ENCODE results near the gene CCDC174. TPM values are rescaled to one million over a fixed set of nuclear protein-coding genes. Genes with fewer than 3 reads are reported as not detected.

CCDC174 gene
- total RNA-seq, 1 donor from 2014 or later: 22.1 TPM

DNA sequence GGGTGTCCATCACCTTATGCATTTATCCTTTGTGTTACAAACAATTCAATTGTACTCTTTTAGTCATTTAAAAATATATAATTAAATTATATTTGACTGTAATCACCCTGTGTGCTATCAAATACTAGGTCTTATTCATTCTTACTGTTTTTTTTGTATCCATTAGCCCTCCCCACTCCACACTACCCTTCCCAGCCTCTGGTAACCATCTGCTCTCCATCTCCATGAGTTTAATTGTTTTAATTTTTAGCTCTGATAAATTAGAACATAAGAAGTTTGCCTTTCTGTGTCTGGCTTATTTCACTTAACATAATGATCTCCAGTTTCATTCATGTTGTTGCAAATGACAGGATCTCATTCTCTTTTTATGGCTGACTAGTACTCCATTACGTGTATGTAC, 40.2 kb downstream of the CCDC174 start:
- TF ChIP-seq, protein P1, sequence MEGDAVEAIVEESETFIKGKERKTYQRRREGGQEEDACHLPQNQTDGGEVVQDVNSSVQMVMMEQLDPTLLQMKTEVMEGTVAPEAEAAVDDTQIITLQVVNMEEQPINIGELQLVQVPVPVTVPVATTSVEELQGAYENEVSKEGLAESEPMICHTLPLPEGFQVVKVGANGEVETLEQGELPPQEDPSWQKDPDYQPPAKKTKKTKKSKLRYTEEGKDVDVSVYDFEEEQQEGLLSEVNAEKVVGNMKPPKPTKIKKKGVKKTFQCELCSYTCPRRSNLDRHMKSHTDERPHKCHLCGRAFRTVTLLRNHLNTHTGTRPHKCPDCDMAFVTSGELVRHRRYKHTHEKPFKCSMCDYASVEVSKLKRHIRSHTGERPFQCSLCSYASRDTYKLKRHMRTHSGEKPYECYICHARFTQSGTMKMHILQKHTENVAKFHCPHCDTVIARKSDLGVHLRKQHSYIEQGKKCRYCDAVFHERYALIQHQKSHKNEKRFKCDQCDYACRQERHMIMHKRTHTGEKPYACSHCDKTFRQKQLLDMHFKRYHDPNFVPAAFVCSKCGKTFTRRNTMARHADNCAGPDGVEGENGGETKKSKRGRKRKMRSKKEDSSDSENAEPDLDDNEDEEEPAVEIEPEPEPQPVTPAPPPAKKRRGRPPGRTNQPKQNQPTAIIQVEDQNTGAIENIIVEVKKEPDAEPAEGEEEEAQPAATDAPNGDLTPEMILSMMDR (IDR thresholded peaks at IDR 0.05; ENCODE audit: partially characterized antibody, unreplicated experiment): no peak
- no peaks in the 10 kb centered on the region for H3K4me1 Mint-ChIP-seq (ENCODE audit: low read depth, unreplicated experiment)
- no peaks in the 10 kb centered on the region for H3K9me3 Mint-ChIP-seq (ENCODE audit: unreplicated experiment)
- peaks cover 2% of the 10 kb centered on the region for H3K27me3 Mint-ChIP-seq (ENCODE audit: unreplicated experiment)
- H3K36me3 Mint-ChIP-seq (ENCODE audit: unreplicated experiment): peaks cover 16% of the 10 kb centered on the region
- no peak for DNase-seq
- no peak overlapping the region for H3K27ac Mint-ChIP-seq (ENCODE audit: unreplicated experiment)
- H3K4me3 Mint-ChIP-seq (ENCODE audit: unreplicated experiment): no peak overlapping the region

DNA sequence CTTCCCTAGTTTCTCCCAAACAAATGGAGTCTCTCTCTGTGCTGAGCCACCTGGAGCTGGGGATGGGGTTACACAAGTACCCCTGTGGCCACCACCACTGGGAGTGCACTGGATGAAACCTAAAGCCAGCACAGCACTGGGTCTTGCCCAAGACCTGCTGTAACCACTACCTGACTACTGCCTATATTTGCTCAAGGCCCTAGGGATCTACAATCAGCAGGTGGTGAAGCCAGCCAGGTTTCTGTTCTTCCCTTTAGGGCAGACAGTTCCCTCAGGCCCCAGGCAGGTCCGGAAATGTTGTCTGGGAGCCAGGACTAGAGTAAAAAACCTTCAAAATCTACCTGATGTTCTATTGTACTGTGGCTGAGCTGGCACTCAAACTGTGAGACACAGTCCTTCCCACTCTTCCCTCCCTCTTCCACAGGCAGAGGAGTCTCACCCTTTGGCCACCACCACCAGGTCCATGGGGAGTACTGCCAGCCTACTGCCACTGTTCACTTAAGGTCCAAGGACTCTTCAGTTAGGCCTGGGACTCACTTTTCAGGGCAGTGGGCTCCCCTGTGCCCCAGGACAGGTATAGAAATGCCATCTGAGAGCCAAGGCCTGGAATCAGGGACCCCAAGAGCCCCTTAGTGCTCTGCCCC, 47.2 kb downstream of the CCDC174 start:
- peaks cover 2% of the 10 kb centered on the region for H3K27me3 Mint-ChIP-seq (ENCODE audit: unreplicated experiment)
- no peaks in the 10 kb centered on the region for H3K4me1 Mint-ChIP-seq (ENCODE audit: low read depth, unreplicated experiment)
- peaks cover 5% of the 10 kb centered on the region for H3K36me3 Mint-ChIP-seq (ENCODE audit: unreplicated experiment)
- no peak overlapping the region for H3K27ac Mint-ChIP-seq (ENCODE audit: unreplicated experiment)
- no peak overlapping the region for H3K4me3 Mint-ChIP-seq (ENCODE audit: unreplicated experiment)
- no peak for DNase-seq
- no peaks in the 10 kb centered on the region for H3K9me3 Mint-ChIP-seq (ENCODE audit: unreplicated experiment)
- TF ChIP-seq, protein P1 (IDR thresholded peaks at IDR 0.05; ENCODE audit: partially characterized antibody, unreplicated experiment): no peak

DNA sequence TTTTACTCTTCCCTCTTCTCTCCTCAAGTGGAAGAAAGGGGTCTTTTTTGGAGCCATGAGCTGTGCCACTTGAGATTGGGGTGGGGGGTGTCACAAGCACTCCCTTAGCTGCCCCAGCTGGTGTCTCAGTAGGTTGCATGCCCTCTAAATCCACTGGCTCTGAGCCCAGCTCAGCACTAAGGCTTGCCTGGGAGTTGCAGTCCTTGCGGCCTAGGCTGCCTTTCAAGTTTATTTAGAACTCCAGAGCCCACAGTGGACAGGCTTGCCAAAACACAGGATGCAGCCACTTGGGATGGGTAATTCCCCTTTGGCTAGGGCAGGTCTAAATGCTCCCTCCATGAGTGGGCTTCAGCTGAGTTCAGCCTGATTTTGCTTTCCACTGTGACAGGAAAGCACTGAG, 48.1 kb downstream of the CCDC174 start:
- Mint-ChIP-seq H3K27me3 (ENCODE audit: unreplicated experiment) (peaks cover 2% of the 10 kb centered on the region), H3K36me3 (ENCODE audit: unreplicated experiment) (no peaks in the 10 kb centered on the region), H3K4me3 (ENCODE audit: unreplicated experiment) (no peak overlapping the region), H3K4me1 (ENCODE audit: low read depth, unreplicated experiment) (no peaks in the 10 kb centered on the region), H3K27ac (ENCODE audit: unreplicated experiment) (no peak overlapping the region), H3K9me3 (ENCODE audit: unreplicated experiment) (no peaks in the 10 kb centered on the region)
- no peak for DNase-seq
- TF ChIP-seq, protein P1 (IDR thresholded peaks at IDR 0.05; ENCODE audit: partially characterized antibody, unreplicated experiment): no peak

DNA sequence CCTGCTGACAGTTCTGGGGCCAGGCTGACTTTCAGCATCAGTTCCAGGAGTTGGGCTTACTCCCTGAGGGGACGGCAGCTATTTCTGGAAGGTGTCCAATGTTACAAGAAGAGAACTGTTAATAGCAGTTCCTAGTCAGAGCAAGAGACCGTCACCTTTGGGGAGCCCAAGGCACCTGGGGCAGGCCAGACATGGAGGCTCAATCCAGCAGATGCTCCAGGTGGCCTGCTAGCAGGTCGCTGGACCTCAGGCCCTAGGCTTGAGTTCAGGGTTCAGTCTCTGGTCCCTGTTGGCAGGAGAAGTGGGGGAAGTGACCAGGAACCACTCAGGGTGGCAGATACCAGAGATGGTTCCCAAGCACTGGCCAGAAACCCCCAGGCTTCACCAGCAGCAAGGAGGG, 49.3 kb downstream of the CCDC174 start:
- no peak for DNase-seq
- H3K27ac Mint-ChIP-seq (ENCODE audit: unreplicated experiment): no peak overlapping the region
- no peaks in the 10 kb centered on the region for H3K9me3 Mint-ChIP-seq (ENCODE audit: unreplicated experiment)
- TF ChIP-seq, protein P1 (IDR thresholded peaks at IDR 0.05; ENCODE audit: partially characterized antibody, unreplicated experiment): no peak
- no peak overlapping the region for H3K4me3 Mint-ChIP-seq (ENCODE audit: unreplicated experiment)
- H3K4me1 Mint-ChIP-seq (ENCODE audit: low read depth, unreplicated experiment): no peaks in the 10 kb centered on the region
- no peaks in the 10 kb centered on the region for H3K36me3 Mint-ChIP-seq (ENCODE audit: unreplicated experiment)
- no peaks in the 10 kb centered on the region for H3K27me3 Mint-ChIP-seq (ENCODE audit: unreplicated experiment)

DNA sequence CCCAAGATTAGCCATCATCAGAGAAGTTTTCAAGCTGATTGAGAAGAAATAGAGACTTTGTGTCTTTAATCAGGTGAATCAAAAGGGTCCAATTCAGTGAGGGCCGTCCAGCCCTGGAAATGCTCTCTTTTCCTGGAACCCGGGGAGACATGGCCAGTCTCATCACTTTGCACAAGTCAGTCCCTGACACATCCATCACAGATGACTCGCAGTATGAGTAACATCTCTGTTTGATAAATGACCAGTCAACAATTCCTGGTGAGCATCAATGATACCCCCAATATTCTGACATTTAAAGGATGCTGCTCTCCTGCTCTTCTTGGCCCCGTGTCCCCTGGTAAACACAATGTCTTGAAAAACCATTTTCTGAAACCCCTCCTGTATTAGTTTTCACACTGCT, 50.1 kb downstream of the CCDC174 start:
- TF ChIP-seq, protein P1 (IDR thresholded peaks at IDR 0.05; ENCODE audit: partially characterized antibody, unreplicated experiment): no peak
- H3K4me3 Mint-ChIP-seq (ENCODE audit: unreplicated experiment): no peak overlapping the region
- H3K27me3 Mint-ChIP-seq (ENCODE audit: unreplicated experiment): no peaks in the 10 kb centered on the region
- DNase-seq: no peak
- no peaks in the 10 kb centered on the region for H3K36me3 Mint-ChIP-seq (ENCODE audit: unreplicated experiment)
- H3K27ac Mint-ChIP-seq (ENCODE audit: unreplicated experiment): no peak overlapping the region
- H3K4me1 Mint-ChIP-seq (ENCODE audit: low read depth, unreplicated experiment): no peaks in the 10 kb centered on the region
- H3K9me3 Mint-ChIP-seq (ENCODE audit: unreplicated experiment): no peaks in the 10 kb centered on the region
